ENCODE data around the gene ELL.
"Not testable (repeated sequence)": the region's sequence is repeated elsewhere in the genome, so short reads cannot be mapped to it uniquely, and the experiment has no call there.

ELL gene

DNA sequence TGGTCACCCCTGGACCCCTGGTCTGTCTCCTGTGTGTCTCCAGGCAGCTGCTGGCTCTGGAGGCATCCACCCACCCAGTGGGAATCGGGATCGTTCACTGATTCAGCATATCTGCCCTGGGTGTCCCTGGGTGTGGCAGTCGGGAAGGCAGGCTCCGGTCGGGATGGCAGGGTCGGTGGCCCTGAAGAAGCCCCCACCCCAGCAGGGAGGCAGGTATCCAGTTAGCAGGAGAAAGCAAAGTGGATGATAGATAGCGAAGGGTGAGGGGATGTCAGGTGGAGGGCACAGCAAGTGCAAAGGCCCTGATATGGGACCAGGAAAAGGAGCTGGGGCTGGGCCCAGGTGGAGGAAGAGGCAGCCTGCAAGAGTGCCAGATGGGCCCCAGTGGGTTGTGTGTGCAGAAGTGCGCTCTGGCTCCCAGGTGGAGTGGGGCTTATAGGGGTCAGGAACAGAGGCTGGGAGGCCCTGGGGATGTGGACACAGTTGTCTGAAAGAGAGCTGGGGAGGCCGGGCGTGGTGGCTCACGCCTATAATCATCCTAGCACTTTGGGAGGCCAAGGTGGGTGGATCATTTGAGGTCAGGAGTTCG is 100.4 kb downstream of the ELL start:
- no peak for DNase-seq (ENCODE audit: low read depth)

- DNase-seq (ENCODE audit: low read depth): no peak
These were observed 100.9 kb downstream of the ELL start for GRCh38 chr19:18420930-18421329.

- DNase-seq (ENCODE audit: low read depth): peak; percentile 44
These were observed 102.0 kb downstream of the ELL start for GRCh38 chr19:18419699-18420460.

GRCh38 chr19:18419195-18419698 is 102.6 kb downstream of the ELL start, which contains the start of gene SSBP4:
SSBP4 (plus strand) TSS chr19:18419398; CDS start chr19:18419649, 251 bp downstream.
- DNase-seq (ENCODE audit: low read depth): peak; percentile 62

DNA sequence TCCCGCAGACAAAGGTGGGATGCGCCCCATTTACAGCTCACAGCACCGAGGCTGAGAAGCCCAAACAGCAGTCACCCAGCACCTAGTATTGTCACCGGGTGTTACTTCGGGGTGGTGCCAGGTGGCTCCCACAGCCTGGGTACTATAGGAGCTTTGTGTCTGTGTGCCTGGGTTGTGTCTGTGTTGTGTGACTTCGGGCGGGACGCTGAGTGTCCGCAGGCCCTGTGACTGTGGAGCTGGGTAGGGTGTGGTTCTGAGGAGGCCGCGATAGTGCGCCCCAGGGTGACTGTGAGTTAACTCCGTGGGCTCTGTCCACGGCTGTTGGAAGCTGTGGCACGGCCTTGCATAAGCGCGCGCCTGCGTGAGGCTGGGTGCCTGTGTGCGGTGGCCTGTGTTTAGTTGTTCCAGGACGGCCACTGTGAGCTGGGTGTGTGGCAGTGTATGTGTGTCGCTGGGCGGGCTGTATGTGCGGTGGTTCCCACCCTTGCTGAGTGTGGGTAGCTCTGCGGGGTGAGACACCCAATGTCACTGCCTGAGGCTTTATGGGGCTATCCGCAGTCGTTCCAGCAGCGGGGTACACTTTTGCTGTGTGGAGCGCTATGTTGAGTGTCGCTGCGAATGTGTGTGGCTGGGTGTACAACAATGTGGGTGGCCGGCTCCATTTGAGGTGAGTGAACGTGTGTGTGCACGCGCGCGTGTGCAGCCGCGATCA is 103.2 kb downstream of the ELL start:
- DNase-seq (ENCODE audit: low read depth): no peak

GRCh38 chr19:18418029-18418482 is 103.8 kb downstream of the ELL start:
- DNase-seq (ENCODE audit: low read depth): no peak

DNA sequence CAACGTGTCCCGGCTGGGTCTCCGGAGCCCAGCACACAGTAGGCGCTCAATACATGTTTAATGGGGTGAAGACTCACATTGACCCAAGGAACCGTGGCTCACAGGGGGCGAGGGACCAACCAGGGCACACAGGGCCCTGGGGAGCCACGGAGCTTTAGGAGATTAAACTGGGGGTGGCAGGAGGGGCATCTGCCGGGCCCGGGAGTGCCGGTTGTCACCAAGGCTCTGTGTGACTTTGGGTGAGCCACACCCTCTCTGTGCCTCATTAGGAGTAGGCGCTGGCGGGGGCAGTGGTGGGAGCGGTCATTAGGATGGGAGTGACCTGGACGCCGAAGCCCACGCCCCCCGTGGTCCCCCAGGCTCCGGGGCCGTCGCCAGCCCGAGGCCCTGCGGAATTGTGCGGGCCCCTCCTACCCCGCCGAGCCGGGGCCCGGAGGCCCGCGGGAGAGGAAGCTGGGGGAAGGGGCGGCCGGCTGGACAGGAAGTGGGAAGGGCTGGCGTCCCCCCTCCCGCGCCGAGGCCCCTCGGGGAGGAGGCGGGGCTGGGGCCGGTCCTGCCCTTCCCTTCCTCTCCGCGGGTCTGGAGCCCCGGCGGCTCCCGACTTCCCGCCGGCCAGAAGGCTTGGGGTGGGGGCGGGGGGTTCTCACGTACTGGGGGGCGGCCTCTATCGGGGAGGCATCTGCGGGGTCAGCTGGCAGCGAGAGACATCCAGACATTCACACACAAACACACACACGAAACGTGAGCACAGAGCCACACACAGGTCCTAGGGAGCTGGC is 104.4 kb downstream of the ELL start:
- no peak for DNase-seq (ENCODE audit: low read depth)

DNA sequence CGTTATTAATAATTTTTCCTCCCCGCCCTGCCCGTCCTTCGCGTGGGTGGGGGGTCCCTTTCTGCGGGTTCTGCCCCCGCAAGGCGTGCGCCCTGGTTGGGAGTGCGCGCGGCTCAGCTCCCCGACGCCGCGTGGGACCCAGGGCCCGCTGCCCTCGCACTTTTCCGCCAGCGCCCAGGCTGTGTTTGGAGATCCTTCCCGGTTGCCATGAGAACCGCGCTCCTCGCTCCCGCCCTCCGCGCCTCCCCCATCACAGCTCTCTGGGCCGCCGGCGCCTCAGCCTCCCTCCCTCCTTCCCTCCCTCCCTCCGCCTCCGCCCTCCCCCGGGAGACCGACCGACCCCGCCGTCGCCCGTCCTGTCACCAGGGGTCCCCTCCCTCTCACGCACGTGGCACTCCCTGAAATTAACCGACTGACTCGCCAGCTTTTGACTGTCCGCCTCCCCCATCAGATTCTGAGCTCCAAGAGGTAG is 105.1 kb downstream of the ELL start:
- DNase-seq (ENCODE audit: low read depth): peak; percentile 55

DNA sequence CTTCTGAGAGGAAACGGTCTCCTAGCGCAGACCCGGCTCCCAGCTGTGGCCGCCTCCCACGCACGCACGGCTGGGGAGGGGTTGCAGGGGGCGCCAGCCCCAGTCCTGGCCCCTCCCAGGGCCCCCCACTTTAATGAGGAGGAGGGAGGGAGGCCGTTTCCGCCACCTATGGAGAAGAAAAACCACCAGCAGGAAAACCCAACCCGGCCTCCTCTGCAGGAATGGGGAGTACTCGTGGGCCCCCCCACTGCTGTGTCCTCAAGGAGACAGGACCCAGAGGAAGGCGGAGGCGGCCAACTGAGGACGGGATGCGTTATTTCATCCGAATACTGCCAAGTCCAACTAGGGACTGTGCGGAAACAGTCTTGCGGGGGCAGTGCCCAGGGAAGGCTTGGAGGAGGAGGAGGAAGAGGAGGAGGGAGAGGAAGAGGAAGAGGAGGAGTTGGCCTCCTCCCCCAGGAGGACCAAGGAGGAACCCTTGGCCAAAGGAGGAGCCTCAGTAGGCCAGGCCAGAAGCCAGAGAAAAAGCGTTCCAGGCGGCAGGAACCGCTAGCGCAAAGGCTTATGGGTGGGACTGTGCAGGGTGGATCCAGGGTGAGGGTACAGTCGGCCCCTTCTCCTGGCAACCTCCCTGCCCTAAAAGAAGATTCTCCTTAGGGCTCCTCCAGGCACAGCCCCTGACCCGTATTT is 106.5 kb downstream of the ELL start:
- no peak for DNase-seq (ENCODE audit: low read depth)

DNA sequence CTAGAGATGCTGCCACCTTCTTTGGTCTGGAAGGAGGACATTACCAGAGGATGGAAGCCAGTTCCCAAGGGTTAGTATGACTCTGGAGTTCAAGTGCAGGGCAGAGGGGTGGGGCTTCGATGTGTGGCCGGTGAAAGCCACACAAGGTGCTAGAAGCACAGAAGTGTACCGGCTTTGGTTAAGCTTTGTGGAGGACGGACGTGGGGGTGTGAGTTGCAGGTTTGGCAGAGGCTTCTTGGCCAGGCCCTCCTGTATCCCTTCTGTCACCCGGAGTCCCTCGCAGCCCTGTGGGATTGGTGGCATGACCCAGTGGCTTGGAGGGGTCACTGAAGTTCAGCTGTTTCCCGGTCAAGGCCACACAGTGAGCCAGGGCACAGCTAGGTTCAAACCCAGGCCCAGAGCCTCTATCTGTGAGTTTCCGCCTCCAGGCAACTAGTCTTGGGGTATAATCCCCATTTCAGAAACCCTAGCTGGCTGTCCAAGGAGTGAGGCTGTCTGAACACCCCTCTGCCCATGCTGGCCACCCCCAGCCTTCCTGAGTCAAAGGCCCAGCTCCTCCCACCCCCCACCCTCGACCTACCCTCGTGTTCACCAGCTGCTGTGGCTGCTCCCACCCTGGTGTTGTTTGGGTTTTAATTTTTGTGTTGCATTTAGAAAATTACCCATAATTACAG is 107.2 kb downstream of the ELL start:
- DNase-seq (ENCODE audit: low read depth): no peak

DNA sequence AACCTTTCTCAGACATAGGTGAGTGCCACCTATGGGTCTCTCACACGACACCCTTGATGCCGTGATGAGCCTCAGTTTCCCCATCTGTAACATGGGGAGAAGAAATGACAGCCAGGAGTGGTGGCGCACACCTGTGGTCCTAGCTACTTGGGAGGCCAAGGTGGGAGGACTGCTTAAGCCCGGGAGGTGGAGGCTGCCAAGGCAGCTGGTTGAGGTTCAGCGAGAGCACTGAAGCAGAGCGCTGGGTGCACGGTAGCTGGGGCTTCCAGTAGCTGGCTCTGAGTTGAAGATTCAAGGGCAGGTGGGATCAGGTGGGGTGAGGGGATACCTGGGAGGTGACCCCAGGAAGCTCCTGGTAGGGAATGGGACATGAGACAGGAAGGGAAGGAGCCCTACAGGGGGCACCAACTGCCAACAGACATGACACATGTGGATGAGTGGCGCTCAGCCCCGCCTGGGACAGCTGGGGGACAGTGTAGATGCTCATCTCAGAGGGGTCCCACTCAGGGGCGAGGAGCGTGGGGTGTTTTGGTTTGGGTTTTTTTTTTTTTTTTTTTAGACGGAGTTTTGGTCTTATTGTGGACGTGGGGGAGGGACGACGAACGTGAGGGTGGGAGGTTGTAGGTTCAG is 109.1 kb downstream of the ELL start:
- no peak for DNase-seq (ENCODE audit: low read depth)

DNA sequence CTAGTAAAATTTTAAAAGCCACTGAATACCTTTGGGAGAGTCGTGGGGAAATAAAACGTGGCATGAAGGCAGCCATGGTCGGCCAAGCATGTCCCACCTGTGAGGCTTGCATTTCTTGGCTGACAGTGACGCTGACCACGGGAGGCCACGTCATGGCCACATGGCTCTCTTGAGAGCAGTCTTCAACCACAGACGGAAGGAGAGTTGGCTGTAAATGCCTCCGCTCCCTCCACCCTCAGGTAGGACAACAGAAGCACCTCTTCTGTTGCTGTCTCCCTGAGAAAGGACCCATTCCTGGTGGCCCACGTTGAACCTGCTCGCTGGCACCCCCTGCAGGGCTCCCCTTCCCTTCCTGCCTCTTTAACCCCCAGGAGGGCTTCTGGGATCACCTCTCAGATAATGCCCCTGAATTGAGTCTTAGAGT is 113.8 kb downstream of the ELL start:
- no peak for DNase-seq (ENCODE audit: low read depth)

GRCh38 chr19:18406749-18407148 is 115.1 kb downstream of the ELL start:
- no peak for DNase-seq (ENCODE audit: low read depth)

- not testable (repeated sequence) for DNase-seq (ENCODE audit: low read depth)
These were observed 116.1 kb downstream of the ELL start for GRCh38 chr19:18405754-18406153.

DNA sequence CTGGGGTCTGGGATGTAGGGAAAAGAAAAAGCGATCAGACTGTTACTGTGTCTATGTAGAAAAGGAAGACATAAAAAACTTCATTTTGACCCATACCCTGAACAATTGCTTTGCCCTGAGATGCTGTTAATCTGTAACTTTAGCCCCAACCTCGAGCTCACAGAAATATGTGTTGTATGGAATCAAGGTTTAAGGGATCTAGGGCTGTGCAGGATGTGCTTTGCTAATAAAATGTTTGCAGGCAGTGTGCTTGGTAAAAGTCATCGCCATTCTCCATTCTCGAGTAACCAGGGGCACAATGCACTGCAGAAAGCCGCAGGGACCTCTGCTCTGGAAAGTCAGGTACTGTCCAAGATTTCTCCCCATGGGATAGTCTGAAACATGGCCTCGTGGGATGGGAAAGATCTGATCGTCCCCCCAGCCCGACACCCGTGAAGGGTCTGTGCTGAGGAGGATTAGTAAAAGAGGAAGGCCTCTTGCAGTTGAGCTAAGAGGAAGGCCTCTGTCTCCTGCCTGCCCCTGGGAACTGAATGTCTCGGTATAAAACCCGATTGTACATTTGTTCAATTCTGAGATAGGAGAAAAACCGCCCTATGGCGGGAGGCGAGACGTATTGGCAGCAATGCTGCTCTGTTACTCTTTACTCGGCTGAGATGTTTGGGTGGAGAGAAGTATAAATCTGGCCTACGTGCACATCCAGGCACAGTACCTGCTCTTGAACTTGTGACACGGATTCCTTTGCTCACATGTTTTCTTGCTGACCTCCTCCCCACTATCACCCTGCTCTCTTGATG is 119.2 kb downstream of the ELL start:
- not testable (repeated sequence) for DNase-seq (ENCODE audit: low read depth)

DNA sequence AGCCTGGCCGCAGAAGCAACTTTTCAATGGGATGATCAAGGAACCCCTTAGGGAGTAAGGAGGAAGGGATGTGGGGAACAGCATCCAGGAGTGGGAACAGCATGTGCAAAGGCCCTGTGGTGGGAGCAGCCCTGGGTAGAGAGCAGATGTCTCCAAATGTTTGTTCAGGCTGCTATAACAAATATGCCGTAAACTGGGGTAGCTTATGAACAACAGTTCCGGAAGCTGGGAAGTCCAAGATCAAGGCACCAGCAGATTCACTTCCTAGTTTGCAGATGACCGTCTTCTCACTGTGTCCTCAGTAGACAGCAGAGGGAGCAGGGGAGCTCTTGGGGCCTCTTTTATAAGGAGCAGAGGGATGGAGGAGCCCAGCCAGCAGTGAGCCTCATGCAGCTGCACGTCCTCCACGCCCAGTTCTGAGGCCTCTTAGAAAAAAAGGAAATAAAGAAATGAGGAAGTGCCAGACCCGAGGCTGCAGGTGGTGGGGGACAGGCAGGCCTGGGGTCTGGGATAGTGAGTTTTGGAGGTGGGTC is 120.2 kb downstream of the ELL start:
- no peak for DNase-seq (ENCODE audit: low read depth)

DNA sequence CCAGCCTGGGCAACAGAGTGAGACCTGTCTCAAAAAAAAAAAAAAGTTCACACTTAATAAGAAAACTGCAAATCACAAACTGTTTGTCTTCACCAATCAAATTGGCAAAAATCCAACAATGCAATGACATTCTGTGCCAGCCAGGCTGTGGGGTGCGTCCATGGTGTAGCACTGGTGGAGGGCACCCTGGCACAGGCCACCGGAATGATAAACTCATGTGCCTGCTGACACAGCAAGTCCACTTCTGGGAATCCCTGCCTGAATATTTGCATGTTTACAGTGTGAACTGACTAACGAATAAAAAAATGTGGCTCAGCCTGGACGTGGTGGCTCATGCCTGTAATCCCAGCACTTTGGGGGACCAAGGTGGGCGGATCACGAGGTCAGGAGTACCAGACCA is 122.9 kb downstream of the ELL start:
- no peak for DNase-seq (ENCODE audit: low read depth)

DNA sequence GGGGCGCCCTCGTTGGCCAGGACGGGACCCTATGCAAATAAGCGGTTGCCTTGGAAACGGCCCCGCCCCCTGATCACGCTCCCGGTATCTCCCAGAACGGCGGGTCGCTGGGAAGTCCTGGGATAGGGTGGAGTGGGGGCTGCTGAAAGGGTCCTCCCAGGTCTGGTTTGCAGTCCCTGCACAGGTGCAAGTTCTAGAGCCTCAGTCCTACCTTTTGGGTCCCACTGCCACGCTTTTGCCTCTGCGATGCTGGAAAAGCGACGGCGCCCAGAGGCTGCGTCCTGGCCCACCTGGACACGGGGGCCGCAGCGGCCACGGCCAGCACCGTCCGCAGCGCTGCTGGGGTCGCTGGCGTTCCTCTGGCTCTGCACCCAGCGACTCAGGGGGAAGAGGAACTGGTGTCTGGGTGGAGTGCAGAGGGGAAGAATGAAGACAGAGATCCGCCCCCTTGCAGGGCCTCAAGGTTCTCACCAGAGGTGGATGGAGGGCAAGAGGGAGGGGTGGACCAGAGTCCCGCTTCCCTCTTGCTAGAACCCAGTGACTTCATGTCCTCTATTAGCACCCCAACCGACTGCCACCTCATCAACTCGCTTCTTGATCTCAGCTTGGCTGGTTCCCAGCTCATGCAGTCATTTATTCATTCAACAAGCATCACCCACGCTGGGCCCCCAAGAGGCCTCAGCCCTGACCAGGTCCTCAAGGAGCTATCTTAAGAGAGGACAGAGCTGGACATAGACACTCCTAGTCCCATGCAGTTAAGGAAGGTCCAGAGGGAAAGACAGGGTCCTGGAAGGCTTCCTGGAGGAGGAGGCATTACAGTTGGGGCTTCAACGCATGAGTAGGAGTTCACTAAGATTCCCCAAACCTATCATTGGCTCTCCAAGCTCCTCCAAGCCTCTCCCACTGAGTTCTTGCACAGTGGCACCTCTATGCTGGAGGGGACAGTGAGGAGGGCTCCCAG is 124.3 kb downstream of the ELL start, which contains the start of gene LRRC25:
Gene LRRC25 (minus strand): TSS at position 381 of the 961 bp plus-strand sequence. CDS start 659 bp downstream, outside the sequence.
- DNase-seq (ENCODE audit: low read depth): no peak
